KMS-11 (cell line): Measurements from ENCODE around the gene JMJD7.

Experiments
- H2AFZ ChIP-seq: fragments of 200-600 bp; sonication (generic); 2 replicates; pipeline ENCODE4 v1.6.1; 2016; ENCODE audit warnings: antibody characterized with exemption, mixed run types, low read depth
- H3K27ac ChIP-seq: fragments of 200-600 bp; sonication (generic); 2 replicates; pipeline ENCODE4 v1.6.1; 2016; ENCODE audit warnings: mild to moderate bottlenecking, mixed run types
- H3K27me3 ChIP-seq: fragments of 200-600 bp; sonication (generic); 2 replicates; pipeline ENCODE4 v1.6.1; 2017; ENCODE audit warnings: mild to moderate bottlenecking, low read depth, mixed run types, moderate library complexity; ENCODE audit not compliant: insufficient read depth
- H3K36me3 ChIP-seq: fragments of 200-600 bp; sonication (generic); 2 replicates; pipeline ENCODE4 v1.6.1; 2017; ENCODE audit warnings: mild to moderate bottlenecking, mixed run types; ENCODE audit not compliant: insufficient read depth
- H3K4me1 ChIP-seq: fragments of 200-600 bp; sonication (generic); 2 replicates; pipeline ENCODE4 v1.6.1; 2016; ENCODE audit warnings: mild to moderate bottlenecking, low read depth, mixed run types; ENCODE audit not compliant: poor library complexity, severe bottlenecking
- H3K4me2 ChIP-seq: fragments of 200-600 bp; sonication (generic); 2 replicates; pipeline ENCODE4 v1.7.0; 2016; ENCODE audit warnings: mild to moderate bottlenecking, mixed run types
- H3K4me3 ChIP-seq: fragments of 200-600 bp; sonication (generic); IDR thresholded peaks from 2 replicates; pipeline ENCODE4 v1.6.1; 2017; ENCODE audit warnings: low read depth, low read length, mixed read lengths; ENCODE audit not compliant: insufficient read depth
- H3K79me2 ChIP-seq: fragments of 200-600 bp; sonication (generic); 2 replicates; pipeline ENCODE4 v1.6.1; 2016; ENCODE audit warnings: low read depth, mixed run types; ENCODE audit not compliant: insufficient read depth
- H3K9ac ChIP-seq: fragments of 200-600 bp; sonication (generic); 2 replicates; pipeline ENCODE4 v1.6.1; 2016; ENCODE audit warnings: mild to moderate bottlenecking, mixed run types
- H4K20me1 ChIP-seq: fragments of 200-600 bp; sonication (generic); 2 replicates; pipeline ENCODE4 v1.6.1; 2016; ENCODE audit warnings: mild to moderate bottlenecking, mixed run types; ENCODE audit not compliant: insufficient read depth
- CTCF ChIP-seq: fragments of 200-600 bp; sonication (generic); conservative IDR thresholded peaks from 2 replicates; pipeline ENCODE4 v1.6.1; 2017; ENCODE audit warnings: low read depth, mild to moderate bottlenecking, antibody characterized with exemption, low read length, moderate library complexity, mixed read lengths

Gene JMJD7

GRCh38 chr15:41797201-41797944, 30.5 kb upstream of the JMJD7 start:
- no peak overlapping the region for H3K9ac ChIP-seq
- no peaks in the 10 kb centered on the region for H3K36me3 ChIP-seq
- H3K4me2 ChIP-seq: peak overlapping the region; percentile 4; the same call in 1 of the 2 replicates
- TF ChIP-seq CTCF: no peak
- no peak overlapping the region for H3K4me3 ChIP-seq
- peaks cover 35% of the 10 kb centered on the region for H3K4me1 ChIP-seq
- peak overlapping the region; percentile 35; the same call in 1 of the 2 replicates for H3K27ac ChIP-seq
- no peaks in the 10 kb centered on the region for H4K20me1 ChIP-seq
- H3K79me2 ChIP-seq: no peaks in the 10 kb centered on the region
- no peaks in the 10 kb centered on the region for H3K27me3 ChIP-seq
- H2AFZ ChIP-seq: no peak overlapping the region

- Histone ChIP-seq H3K9ac (no peak overlapping the region; the same call in 1 of the 2 replicates), H3K27ac (peak overlapping the region; percentile 49), H3K79me2 (no peaks in the 10 kb centered on the region)
Observed at GRCh38 chr15:41798607-41799487, 29.0 kb upstream of the JMJD7 start.

GRCh38 chr15:41799488-41799805, 28.4 kb upstream of the JMJD7 start:
- Histone ChIP-seq H3K27me3 (no peaks in the 10 kb centered on the region), H4K20me1 (no peaks in the 10 kb centered on the region), H2AFZ (no peak overlapping the region), H3K79me2 (no peaks in the 10 kb centered on the region), H3K36me3 (no peaks in the 10 kb centered on the region), H3K4me1 (peaks cover 35% of the 10 kb centered on the region), H3K4me3 (no peak overlapping the region), H3K27ac (peak overlapping the region; percentile 49), H3K4me2 (no peak overlapping the region; the same call in 1 of the 2 replicates), H3K9ac (no peak overlapping the region)
- TF ChIP-seq CTCF: no peak

More at GRCh38 chr15:41798607-41799487, 29.0 kb upstream of the JMJD7 start:
- Histone ChIP-seq H3K4me1 (peaks cover 35% of the 10 kb centered on the region), H3K36me3 (no peaks in the 10 kb centered on the region), H3K4me3 (no peak overlapping the region), H3K27me3 (no peaks in the 10 kb centered on the region), H2AFZ (no peak overlapping the region), H4K20me1 (no peaks in the 10 kb centered on the region), H3K4me2 (peak overlapping the region; percentile 11; the same call in 1 of the 2 replicates)
- no peak for TF ChIP-seq CTCF

GRCh38 chr15:41801185-41801584, 26.7 kb upstream of the JMJD7 start:
- Histone ChIP-seq H4K20me1 (no peaks in the 10 kb centered on the region), H3K9ac (no peak overlapping the region), H3K36me3 (no peaks in the 10 kb centered on the region), H3K27me3 (no peaks in the 10 kb centered on the region), H3K79me2 (no peaks in the 10 kb centered on the region), H2AFZ (no peak overlapping the region), H3K4me2 (no peak overlapping the region), H3K4me1 (peaks cover 35% of the 10 kb centered on the region), H3K4me3 (no peak overlapping the region), H3K27ac (no peak overlapping the region)
- TF ChIP-seq CTCF: no peak
